ENCODE measurements around the gene PPP6R1. TPM values are rescaled to one million over a fixed set of nuclear protein-coding genes. Genes with fewer than 3 reads are reported as not detected.

The PPP6R1 gene
- polyA plus RNA-seq, 1 of the 3 experiments (the other 2 are of a cell fraction), result 47.8 TPM

DNA sequence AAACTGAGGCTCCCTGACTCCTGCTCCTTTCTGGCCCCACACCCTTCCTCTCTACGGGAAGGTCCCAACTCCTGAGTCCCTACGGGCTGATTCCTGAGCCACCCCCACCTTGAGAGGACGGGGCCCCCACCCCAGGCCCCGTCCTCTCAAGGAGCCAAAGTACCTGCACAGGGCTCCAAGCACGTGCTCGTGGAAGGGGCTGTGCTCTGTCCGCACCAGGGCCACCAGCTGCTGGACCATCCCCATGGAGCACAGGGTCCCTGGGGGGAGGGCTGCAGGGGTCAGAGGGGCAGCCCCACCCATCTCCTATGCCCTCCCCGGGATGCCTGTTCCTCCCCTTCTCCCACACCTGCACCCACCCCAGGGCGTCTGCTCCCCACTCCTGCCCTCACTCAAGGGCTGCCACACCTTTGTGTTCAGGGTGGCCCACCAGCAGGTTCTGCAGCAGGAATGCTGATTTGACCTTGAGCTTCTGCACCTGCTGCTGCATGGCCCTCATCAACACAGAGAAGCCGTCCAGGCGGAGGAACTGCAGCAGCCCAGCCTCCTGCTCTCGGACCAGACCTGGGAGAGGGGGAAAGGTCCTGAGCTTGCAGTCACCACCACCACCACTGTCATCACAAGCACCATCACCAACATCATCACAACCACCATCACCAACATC is 7.0 kb upstream of the PPP6R1 start:
- no peaks in the 10 kb centered on the region for H3K4me1 ChIP-seq (ENCODE audit: control insufficient read depth in 1 of 2, insufficient read depth in 2 of 2, low read depth in 1 of 2, low read length in 1 of 2)
- no peak for DNase-seq
- no peak overlapping the region for H3K4me3 ChIP-seq (ENCODE audit: low read depth in 2 of 2, low read length in 1 of 2)
- ChIA-PET CTCF (no interaction called here), POLR2A (no interaction called here)
- no peak overlapping the region for H2AFZ ChIP-seq (ENCODE audit: low read depth)
- TF ChIP-seq EP300 (IDR thresholded peaks at IDR 0.05; ENCODE audit: borderline replicate concordance in 1 of 2, low read depth in 1 of 2, low read length in 1 of 2), result no peak
- H3K9ac ChIP-seq, result no peak overlapping the region
- no peak overlapping the region for H3K27ac ChIP-seq (ENCODE audit: low read depth in 2 of 2, low read length in 1 of 2)
- no peak overlapping the region for H3K4me2 ChIP-seq
- no peaks in the 10 kb centered on the region for H3K9me2 ChIP-seq
- H3K36me3 ChIP-seq (replicated peaks in 1 of 2; ENCODE audit: control insufficient read depth in 1 of 2, insufficient read depth in 2 of 2, low read length in 1 of 2), result peaks cover 2 to 4% of the 10 kb centered on the region in 2 experiments
- H3K79me2 ChIP-seq (ENCODE audit: insufficient read depth), result no peaks in the 10 kb centered on the region; the same call in 1 of the 2 replicates
- no peaks in the 10 kb centered on the region for H4K20me1 ChIP-seq (ENCODE audit: insufficient read depth)
- no peaks in the 10 kb centered on the region for H3K27me3 ChIP-seq (ENCODE audit: insufficient read depth)
- no peaks in the 10 kb centered on the region for H3K9me3 ChIP-seq
- WGBS (ENCODE audit: low lambda C conversion rate), result 82% methylated on average over 3 of the region's 12 CpGs
- H3F3A ChIP-seq (replicated peaks; ENCODE audit: insufficient read depth), result no peaks in the 10 kb centered on the region

DNA sequence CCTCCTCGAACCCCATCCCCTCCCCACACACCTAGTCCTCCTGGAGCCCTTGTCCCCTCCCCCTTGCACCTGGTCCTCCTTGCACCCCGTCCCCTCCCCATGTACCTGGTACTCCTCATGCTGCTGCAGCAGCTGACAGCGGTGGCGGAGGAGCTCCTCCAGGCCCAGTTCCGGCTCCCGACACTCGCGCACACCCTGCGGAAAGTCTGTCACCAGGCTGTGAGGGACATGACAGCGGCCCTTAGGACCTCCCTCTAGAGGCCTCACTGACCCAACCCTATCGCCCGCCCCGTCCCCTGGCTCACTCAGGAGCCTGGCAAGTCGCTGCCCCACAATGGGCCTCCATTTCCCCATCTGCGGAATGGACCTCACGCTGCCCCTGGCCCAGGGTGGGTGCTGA is 6.4 kb upstream of the PPP6R1 start:
- H3K27me3 ChIP-seq (ENCODE audit: insufficient read depth), result no peaks in the 10 kb centered on the region
- CTCF ChIA-PET, result interaction anchor here (1.5 kb wide), 1 partner anchor 203 kb away, joined by 5 read pairs; no protein-coding TSS in a partner anchor

More for the DNA sequence above, 6.4 kb upstream of the PPP6R1 start:
- H4K20me1 ChIP-seq (ENCODE audit: insufficient read depth), result no peaks in the 10 kb centered on the region
- POLR2A ChIA-PET, result no interaction called here
- H3K9me3 ChIP-seq, result no peaks in the 10 kb centered on the region
- H3K4me1 ChIP-seq (ENCODE audit: control insufficient read depth in 1 of 2, insufficient read depth in 2 of 2, low read depth in 1 of 2, low read length in 1 of 2), result no peaks in the 10 kb centered on the region
- no peak overlapping the region for H3K4me2 ChIP-seq
- no peak overlapping the region for H2AFZ ChIP-seq (ENCODE audit: low read depth)
- DNase-seq, result no peak
- WGBS (ENCODE audit: low lambda C conversion rate), result 95% methylated on average over 11 of the region's 16 CpGs
- peaks cover 2 to 4% of the 10 kb centered on the region in 2 experiments for H3K36me3 ChIP-seq (replicated peaks in 1 of 2; ENCODE audit: control insufficient read depth in 1 of 2, insufficient read depth in 2 of 2, low read length in 1 of 2)
- H3K9ac ChIP-seq, result no peak overlapping the region
- no peak overlapping the region for H3K27ac ChIP-seq (ENCODE audit: low read depth in 2 of 2, low read length in 1 of 2)
- no peaks in the 10 kb centered on the region for H3K9me2 ChIP-seq
- no peaks in the 10 kb centered on the region; the same call in 1 of the 2 replicates for H3K79me2 ChIP-seq (ENCODE audit: insufficient read depth)
- no peak overlapping the region for H3K4me3 ChIP-seq (ENCODE audit: low read depth in 2 of 2, low read length in 1 of 2)
- TF ChIP-seq REST (IDR thresholded peaks at IDR 0.05; ENCODE audit: low read depth, low read length), result no peak
- no peak for TF ChIP-seq TAF1 (IDR thresholded peaks at IDR 0.05; ENCODE audit: borderline replicate concordance, low read depth, low read length)
- no peak for TF ChIP-seq RCOR1 (IDR thresholded peaks at IDR 0.05; ENCODE audit: low read length)
- peaks cover 1% of the 10 kb centered on the region for H3F3A ChIP-seq (replicated peaks; ENCODE audit: insufficient read depth)

All from SK-N-SH (cell line).